Testis (tissue), 3 donors: ENCODE measurements around the gene ADGRA1. TPM values are rescaled to one million over a fixed set of nuclear protein-coding genes. Genes with fewer than 3 reads are reported as not detected.

Experiments
- DNase-seq: peaks from one replicate; pipeline ENCODE4 v3.0.0-alpha.2; 2019
- H3K27ac ChIP-seq, 2 donors: fragments of 200-600 bp; sonication (generic); one replicate each; pipeline ENCODE4 v1.5.1; 2019
- H3K27me3 ChIP-seq: fragments of 200-600 bp; sonication (generic); one replicate; pipeline ENCODE4 v1.5.1; 2019
- H3K36me3 ChIP-seq: fragments of 200-600 bp; sonication (generic); one replicate; pipeline ENCODE4 v1.5.1; 2017; ENCODE audit warnings: low read depth; ENCODE audit errors: missing control alignments
- H3K4me1 ChIP-seq: fragments of 200-600 bp; sonication (generic); one replicate; pipeline ENCODE4 v1.5.1; 2019
- H3K4me3 ChIP-seq, 2 donors: fragments of 200-600 bp; sonication (generic); one replicate each; pipeline ENCODE4 v1.5.1; 2017 to 2019
- H3K9me3 ChIP-seq: fragments of 200-600 bp; sonication (generic); one replicate; pipeline ENCODE4 v1.5.1; 2017
- CTCF ChIP-seq, 3 experiments: fragments of 450-650 bp in 2 of 3; fragments of 200-600 bp in 1 of 3; sonication (generic) in 1 of 3; IDR thresholded peaks; one replicate each; pipeline ENCODE4 v1.5.1; 2016 to 2019; ENCODE audit warnings: antibody characterized with exemption in 3 of 3, mild to moderate bottlenecking in 2 of 3, moderate library complexity in 1 of 3
- POLR2A ChIP-seq: fragments of 450-650 bp; IDR thresholded peaks from one replicate; pipeline ENCODE4 v1.6.1; 2017; ENCODE audit warnings: antibody characterized with exemption, mild to moderate bottlenecking, moderate library complexity
- WGBS, 2 donors: methylation state at CpG; one replicate each; pipeline ENCODE4 v1.1.5; 2018; 5-methylcytosine and 5-hydroxymethylcytosine counted together
- intact Hi-C: fragments of 100-400 bp; cut with DNase I; formaldehyde crosslinking; loops from one replicate; pipeline ENCODE4 v1.15.1; 2023; ENCODE audit warnings: low total_unique reads
- polyA plus RNA-seq: library from polyadenylated mRNA; stranded (reverse); fragments of 350-450 nt; fragmentation: Illumina TruSeq; extraction: RNeasy Lipid Tissue Mini Kit (QIAGEN cat#74804); gene quantifications from one replicate; pipeline ENCODE4 v1.2.3, GENCODE V29; 2014; ENCODE audit warnings: low read depth, low replicate concordance; ENCODE audit not compliant: insufficient read depth
- total RNA-seq, 2 donors: library from RNA; depleted of rRNA; stranded (reverse); fragments of >200 nt; gene quantifications; one replicate each; pipeline ENCODE4 v1.2.3, GENCODE V29; 2016

Gene ADGRA1
- total and polyA plus RNA-seq, 3 donors from 2014 or later = 0.95 to 1.4 (median 1.1) TPM

- Histone ChIP-seq H3K27ac (no peak overlapping the region), H3K36me3 (no peaks in the 10 kb centered on the region), H3K4me1 (no peaks in the 10 kb centered on the region), H3K27me3 (no peaks in the 10 kb centered on the region), H3K9me3 (no peaks in the 10 kb centered on the region), H3K4me3 (no peak overlapping the region)
- 63 to 84% methylated on average over 9 of the region's 9 CpGs for WGBS, 2 donors
- TF ChIP-seq POLR2A (no peak), CTCF (IDR thresholded peaks at IDR 0.05) (no peak)
- no peak for DNase-seq
- intact Hi-C loops = no loop called here
These were observed 63.8 kb downstream of the ADGRA1 start for GRCh38 chr10:133151543-133151972.

GRCh38 chr10:133154411-133154810 lies 66.7 kb downstream of the ADGRA1 start:
- Histone ChIP-seq H3K27ac (no peak overlapping the region), H3K4me1 (peaks cover 4% of the 10 kb centered on the region), H3K27me3 (no peaks in the 10 kb centered on the region), H3K36me3 (no peaks in the 10 kb centered on the region), H3K4me3 (no peak overlapping the region), H3K9me3 (no peaks in the 10 kb centered on the region)
- 58 to 61% methylated on average over 4 of the region's 4 CpGs for WGBS, 2 donors
- no peak for DNase-seq
- TF ChIP-seq CTCF (IDR thresholded peaks at IDR 0.05) (no peak), POLR2A (no peak)
- intact Hi-C loops = no loop called here

- intact Hi-C loops = no loop called here
- no peak for TF ChIP-seq POLR2A
- no peak for TF ChIP-seq CTCF (IDR thresholded peaks at IDR 0.05)
- 90 to 93% methylated on average over 30 of the region's 30 CpGs for WGBS, 2 donors
These were observed 67.5 kb downstream of the ADGRA1 start for GRCh38 chr10:133154996-133155778.

GRCh38 chr10:133156674-133157579 lies 69.2 kb downstream of the ADGRA1 start:
- no peaks in the 10 kb centered on the region for H3K27me3 ChIP-seq
- no peaks in the 10 kb centered on the region for H3K36me3 ChIP-seq
- intact Hi-C loops = no loop called here
- peaks cover 17% of the 10 kb centered on the region for H3K4me1 ChIP-seq
- 84 to 87% methylated on average over 24 of the region's 24 CpGs for WGBS, 2 donors
- no peak overlapping the region for H3K4me3 ChIP-seq
- DNase-seq = no peak
- TF ChIP-seq CTCF (IDR thresholded peaks at IDR 0.05) (no peak), POLR2A (no peak)
- no peaks in the 10 kb centered on the region for H3K9me3 ChIP-seq
- no peak overlapping the region for H3K27ac ChIP-seq

More at GRCh38 chr10:133154996-133155778, 67.5 kb downstream of the ADGRA1 start:
- no peaks in the 10 kb centered on the region for H3K27me3 ChIP-seq
- DNase-seq = no peak
- no peaks in the 10 kb centered on the region for H3K9me3 ChIP-seq
- no peak overlapping the region for H3K4me3 ChIP-seq
- no peak overlapping the region for H3K27ac ChIP-seq
- no peaks in the 10 kb centered on the region for H3K36me3 ChIP-seq
- H3K4me1 ChIP-seq = peaks cover 4% of the 10 kb centered on the region
